Activated B cell treated with CpG ODN at 0.5 μM for 24 hours (primary cell): ENCODE results near the gene TMEM181. TPM values are rescaled to one million over a fixed set of nuclear protein-coding genes. Genes with fewer than 3 reads are reported as not detected.
"Not testable (repeated sequence)": the region's sequence is repeated elsewhere in the genome, so short reads cannot be mapped to it uniquely, and the experiment has no call there.

Experiments used
- ATAC-seq: fragments of 200-7000 bp; cut with Tn5 transposase; one replicate; pipeline ENCODE4 v1.10.0; 2021; ENCODE audit warnings: low read depth, mild to moderate bottlenecking, moderate library complexity
- CTCF ChIA-PET: fragments of 350-600 bp; sonication (Branson Sonifier 250); formaldehyde crosslinking; loops from one replicate; lab custom pipeline; 2021; ENCODE audit warnings: antibody characterized with exemption; lab: Charles Lee
- POLR2A ChIA-PET: fragments of 350-600 bp; sonication (Branson Sonifier 250); formaldehyde crosslinking; loops from one replicate; lab custom pipeline; 2021; ENCODE audit warnings: antibody characterized with exemption; lab: Charles Lee
- DNase-seq: peaks from one replicate; pipeline ENCODE4 v3.0.0; 2022
- H3K27ac Mint-ChIP-seq: one replicate; pipeline ENCODE4 v1.8.0; 2020; ENCODE audit warnings: mixed read lengths
- H3K27me3 Mint-ChIP-seq: one replicate; pipeline ENCODE4 v1.8.0; 2021; ENCODE audit warnings: mixed read lengths
- H3K36me3 Mint-ChIP-seq: one replicate; pipeline ENCODE4 v1.8.0; 2021; ENCODE audit warnings: low read depth, mixed read lengths
- H3K4me1 Mint-ChIP-seq: one replicate; pipeline ENCODE4 v1.8.0; 2021; ENCODE audit warnings: mixed read lengths
- H3K4me3 Mint-ChIP-seq: one replicate; pipeline ENCODE4 v1.8.0; 2020; ENCODE audit warnings: mild to moderate bottlenecking, mixed read lengths
- H3K9me3 Mint-ChIP-seq: one replicate; pipeline ENCODE4 v1.8.0; 2020; ENCODE audit warnings: mixed read lengths
- intact Hi-C: fragments of 100-400 bp; cut with micrococcal nuclease; formaldehyde crosslinking; loops from one replicate; pipeline ENCODE4 v1.15.1; 2024
- total RNA-seq: library from RNA; stranded (reverse); gene quantifications from 2 replicates; pipeline ENCODE4 v1.2.3, GENCODE V29; 2022
- TF ChIP-seq, protein P1 (sequence below): fragments of 200-600 bp; IDR thresholded peaks from one replicate; pipeline ENCODE4 v1.8.0; 2022; ENCODE audit warnings: antibody characterized with exemption, mild to moderate bottlenecking

The TMEM181 gene
- total RNA-seq, 1 donor from 2014 or later: 8.8 TPM

DNA sequence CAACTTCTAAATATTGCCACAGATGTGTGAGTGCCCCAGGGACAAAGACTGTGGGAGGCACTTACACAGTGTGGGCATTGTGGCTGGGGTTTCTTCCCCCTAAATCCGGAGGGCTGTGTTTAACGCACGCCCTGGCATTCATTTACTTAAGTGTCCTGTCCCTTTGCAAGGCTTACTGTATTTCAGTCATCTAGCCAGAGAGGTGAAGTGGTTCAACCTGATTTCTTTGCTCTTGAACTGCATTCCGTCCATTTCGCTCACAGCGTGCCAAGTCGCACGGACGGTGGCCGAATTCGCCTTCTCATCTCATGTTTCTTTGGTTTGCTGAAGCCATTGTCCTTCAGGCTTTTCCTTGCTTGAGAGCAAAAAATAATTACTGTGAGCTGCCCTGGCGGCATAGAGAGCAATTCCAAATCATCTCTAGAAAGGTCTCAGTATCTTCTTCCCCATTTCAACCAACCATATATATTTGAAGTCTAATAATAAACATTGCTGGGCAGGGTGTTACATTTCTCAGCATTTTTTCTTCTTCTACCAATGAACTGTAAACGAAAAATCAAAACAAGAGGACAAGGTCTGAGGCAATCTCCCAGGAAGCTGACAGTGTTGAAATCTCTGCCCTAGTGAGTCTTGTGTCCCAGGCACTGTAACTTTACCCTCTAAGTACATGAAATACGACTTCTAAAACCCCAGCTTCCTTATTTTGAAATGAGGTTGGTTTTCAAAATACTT, 106.9 kb downstream of the TMEM181 start:
- H3K4me1 Mint-ChIP-seq: peaks cover 17% of the 10 kb centered on the region
- POLR2A ChIA-PET: interaction anchor here (0.9 to 1.0 kb wide), 3 partner anchors 16 to 24 kb away, joined by 5 to 7 read pairs (median 6); partner anchors contain the start of gene DYNLT1
- intact Hi-C loops: loop anchor here (2.0 kb wide), 2 partner anchors 14 kb away; no protein-coding TSS in a partner anchor
- TF ChIP-seq, protein P1, sequence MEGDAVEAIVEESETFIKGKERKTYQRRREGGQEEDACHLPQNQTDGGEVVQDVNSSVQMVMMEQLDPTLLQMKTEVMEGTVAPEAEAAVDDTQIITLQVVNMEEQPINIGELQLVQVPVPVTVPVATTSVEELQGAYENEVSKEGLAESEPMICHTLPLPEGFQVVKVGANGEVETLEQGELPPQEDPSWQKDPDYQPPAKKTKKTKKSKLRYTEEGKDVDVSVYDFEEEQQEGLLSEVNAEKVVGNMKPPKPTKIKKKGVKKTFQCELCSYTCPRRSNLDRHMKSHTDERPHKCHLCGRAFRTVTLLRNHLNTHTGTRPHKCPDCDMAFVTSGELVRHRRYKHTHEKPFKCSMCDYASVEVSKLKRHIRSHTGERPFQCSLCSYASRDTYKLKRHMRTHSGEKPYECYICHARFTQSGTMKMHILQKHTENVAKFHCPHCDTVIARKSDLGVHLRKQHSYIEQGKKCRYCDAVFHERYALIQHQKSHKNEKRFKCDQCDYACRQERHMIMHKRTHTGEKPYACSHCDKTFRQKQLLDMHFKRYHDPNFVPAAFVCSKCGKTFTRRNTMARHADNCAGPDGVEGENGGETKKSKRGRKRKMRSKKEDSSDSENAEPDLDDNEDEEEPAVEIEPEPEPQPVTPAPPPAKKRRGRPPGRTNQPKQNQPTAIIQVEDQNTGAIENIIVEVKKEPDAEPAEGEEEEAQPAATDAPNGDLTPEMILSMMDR: no peak
- no peaks in the 10 kb centered on the region for H3K9me3 Mint-ChIP-seq
- DNase-seq: no peak
- peak overlapping the region; percentile 16 for H3K4me3 Mint-ChIP-seq
- CTCF ChIA-PET: interaction anchor here (0.9 kb wide), 1 partner anchor 25 kb away, joined by 6 read pairs; no protein-coding TSS in a partner anchor
- H3K27me3 Mint-ChIP-seq: peaks cover 9% of the 10 kb centered on the region
- ATAC-seq: peak; percentile 57
- H3K27ac Mint-ChIP-seq: peak overlapping the region; percentile 70
- H3K36me3 Mint-ChIP-seq: no peaks in the 10 kb centered on the region

DNA sequence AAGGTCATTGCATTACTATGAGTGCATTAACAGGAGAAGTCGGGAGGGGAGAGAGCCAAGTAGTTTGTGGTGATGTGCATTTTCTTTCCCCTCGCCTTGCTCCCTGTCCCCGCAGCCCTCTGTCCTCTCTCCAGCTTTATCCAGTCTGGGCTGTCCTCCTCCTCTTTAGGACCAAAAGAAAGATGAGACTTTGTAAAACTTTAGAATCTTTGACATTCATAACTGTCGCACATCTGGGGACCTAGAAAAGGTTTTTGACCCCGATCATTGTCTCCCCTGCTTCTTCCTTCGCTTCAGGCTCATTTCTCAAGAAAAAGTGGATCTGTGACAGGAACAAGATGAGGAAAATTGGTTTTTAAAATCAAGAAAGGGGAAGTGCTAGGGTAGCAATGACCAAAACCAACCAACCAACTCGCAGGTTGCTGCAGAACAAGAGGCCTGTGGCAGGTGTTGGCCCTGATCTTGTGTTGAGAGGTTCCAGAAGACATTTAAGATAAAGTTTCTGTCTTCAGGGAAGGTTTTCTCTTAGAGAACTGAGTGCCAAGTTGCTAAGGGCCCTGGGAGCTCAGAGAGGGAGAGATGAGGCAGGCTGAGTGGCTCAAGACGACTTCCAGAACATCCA, 107.6 kb downstream of the TMEM181 start:
- Mint-ChIP-seq H3K9me3 (no peaks in the 10 kb centered on the region), H3K4me1 (peaks cover 17% of the 10 kb centered on the region), H3K27ac (peak overlapping the region; percentile 70), H3K4me3 (peak overlapping the region; percentile 16), H3K27me3 (peaks cover 6% of the 10 kb centered on the region), H3K36me3 (no peaks in the 10 kb centered on the region)
- TF ChIP-seq, protein P1: no peak
- DNase-seq: no peak
- peak; percentile 69 for ATAC-seq
- ChIA-PET CTCF (interaction anchor here (0.9 kb wide), 1 partner anchor 24 kb away, joined by 6 read pairs; no protein-coding TSS in a partner anchor), POLR2A (interaction anchor here (0.9 to 1.0 kb wide), 3 partner anchors 17 to 24 kb away, joined by 5 to 7 read pairs (median 6); partner anchors contain the start of gene DYNLT1)
- intact Hi-C loops: loop anchor here (2.0 kb wide), 2 partner anchors 13 to 15 kb away; no protein-coding TSS in a partner anchor

DNA sequence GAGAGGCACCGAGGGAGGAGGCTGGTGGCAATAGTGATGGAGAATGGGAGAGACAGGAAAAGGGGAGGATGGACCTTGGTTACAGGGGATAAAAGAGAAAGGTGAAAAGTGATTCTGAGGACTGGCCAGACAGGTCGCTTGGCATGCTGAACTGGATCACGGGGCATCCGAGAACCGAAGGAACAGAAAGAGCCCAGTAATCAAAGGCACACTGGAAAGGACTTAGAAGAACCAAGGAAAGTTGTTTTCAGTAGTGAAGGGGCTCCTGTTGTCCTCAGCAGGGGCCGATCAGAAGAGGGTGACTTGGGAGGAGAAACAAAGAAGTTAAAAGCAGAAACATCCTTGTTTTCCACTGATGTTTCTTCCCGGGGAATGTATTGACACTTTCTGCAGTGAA, 108.8 kb downstream of the TMEM181 start:
- CTCF ChIA-PET: no interaction called here
- H3K4me3 Mint-ChIP-seq: no peak overlapping the region
- H3K4me1 Mint-ChIP-seq: peaks cover 14% of the 10 kb centered on the region
- TF ChIP-seq, protein P1: no peak
- no peaks in the 10 kb centered on the region for H3K36me3 Mint-ChIP-seq
- H3K27ac Mint-ChIP-seq: no peak overlapping the region
- POLR2A ChIA-PET: no interaction called here
- H3K9me3 Mint-ChIP-seq: no peaks in the 10 kb centered on the region
- H3K27me3 Mint-ChIP-seq: no peaks in the 10 kb centered on the region
- intact Hi-C loops: no loop called here
- ATAC-seq (no peak), DNase-seq (no peak)

- TF ChIP-seq, protein P1: no peak
- intact Hi-C loops: no loop called here
- DNase-seq: no peak
- H3K36me3 Mint-ChIP-seq: no peaks in the 10 kb centered on the region
- no peak overlapping the region for H3K4me3 Mint-ChIP-seq
- H3K4me1 Mint-ChIP-seq: peaks cover 14% of the 10 kb centered on the region
- H3K27ac Mint-ChIP-seq: no peak overlapping the region
- CTCF ChIA-PET: no interaction called here
- no peaks in the 10 kb centered on the region for H3K9me3 Mint-ChIP-seq
- ATAC-seq: no peak
- no peaks in the 10 kb centered on the region for H3K27me3 Mint-ChIP-seq
- POLR2A ChIA-PET: no interaction called here
These were observed 109.5 kb downstream of the TMEM181 start for GRCh38 chr6:158669145-158670035.

GRCh38 chr6:158672119-158672518, 112.2 kb downstream of the TMEM181 start:
- DNase-seq, CTCF ChIA-PET, H3K27ac Mint-ChIP-seq, ATAC-seq, H3K4me3 Mint-ChIP-seq, H3K9me3 Mint-ChIP-seq, H3K4me1 Mint-ChIP-seq, H3K36me3 Mint-ChIP-seq, H3K27me3 Mint-ChIP-seq, intact Hi-C loops: not testable (repeated sequence)
- POLR2A ChIA-PET: interaction anchor here (0.6 kb wide), 1 partner anchor 1106 kb away, joined by 7 read pairs; no protein-coding TSS in a partner anchor
